Chondrocyte (in vitro differentiated cells): ENCODE measurements around the gene ZNF714. TPM values are rescaled to one million over a fixed set of nuclear protein-coding genes. Genes with fewer than 3 reads are reported as not detected.
A peak's percentile ranks its signal among the peaks of the same experiment; 100 is the strongest.

Experiments used
- DNase-seq: peaks from one replicate; pipeline ENCODE4 v3.0.0; 2021; ENCODE audit warnings: mixed read lengths, low spot score
- H3K27ac Mint-ChIP-seq: one replicate; pipeline ENCODE4 v1.8.0; 2021; ENCODE audit warnings: mild to moderate bottlenecking, moderate library complexity, mixed read lengths; ENCODE audit not compliant: unreplicated experiment
- H3K27me3 Mint-ChIP-seq: 2 replicates; pipeline ENCODE4 v1.8.0; 2021; ENCODE audit warnings: low read depth, mixed read lengths
- H3K36me3 Mint-ChIP-seq: 2 replicates; pipeline ENCODE4 v1.8.0; 2021; ENCODE audit warnings: low read depth, mixed read lengths
- H3K4me1 Mint-ChIP-seq: 2 replicates; pipeline ENCODE4 v1.8.0; 2021; ENCODE audit warnings: low read depth, mild to moderate bottlenecking, mixed read lengths
- H3K4me3 Mint-ChIP-seq: one replicate; pipeline ENCODE4 v1.8.0; 2021; ENCODE audit warnings: mild to moderate bottlenecking, moderate library complexity, mixed read lengths; ENCODE audit not compliant: unreplicated experiment
- H3K9me3 Mint-ChIP-seq: 2 replicates; pipeline ENCODE4 v1.8.0; 2021; ENCODE audit warnings: low read depth, mixed read lengths
- CTCF ChIP-seq: fragments of 200-600 bp; sonication (generic); IDR thresholded peaks from 2 replicates; pipeline ENCODE4 v1.5.0; 2021; ENCODE audit warnings: antibody characterized with exemption, mild to moderate bottlenecking, moderate library complexity
- total RNA-seq: library from RNA; stranded (reverse); gene quantifications from 3 replicates; pipeline ENCODE4 v1.2.1, GENCODE V29; 2021

ZNF714 gene
- total RNA-seq, 1 donor from 2014 or later, result 5.0 TPM

- H3K36me3 Mint-ChIP-seq, result peaks cover 18% of the 10 kb centered on the region
- H3K4me1 Mint-ChIP-seq, result no peaks in the 10 kb centered on the region
- no peaks in the 10 kb centered on the region for H3K27me3 Mint-ChIP-seq
- peaks cover 10% of the 10 kb centered on the region for H3K9me3 Mint-ChIP-seq
- H3K27ac Mint-ChIP-seq, result no peak overlapping the region
- DNase-seq, result no peak
- TF ChIP-seq CTCF, result no peak
- H3K4me3 Mint-ChIP-seq, result no peak overlapping the region
Measured at GRCh38 chr19:21065336-21065735, 16.7 kb upstream of the ZNF714 start.

GRCh38 chr19:21084343-21084742 lies 2.3 kb downstream of the ZNF714 start:
- Mint-ChIP-seq H3K4me1 (peaks cover 31% of the 10 kb centered on the region), H3K27me3 (no peaks in the 10 kb centered on the region), H3K9me3 (peaks cover 2% of the 10 kb centered on the region), H3K27ac (peak overlapping the region; percentile 63), H3K4me3 (no peak overlapping the region), H3K36me3 (peaks cover 4% of the 10 kb centered on the region)
- no peak for DNase-seq
- no peak for TF ChIP-seq CTCF

GRCh38 chr19:21087871-21088270 lies 5.9 kb downstream of the ZNF714 start:
- H3K4me1 Mint-ChIP-seq, result peaks cover 42% of the 10 kb centered on the region
- TF ChIP-seq CTCF, result no peak
- H3K27ac Mint-ChIP-seq, result no peak overlapping the region
- H3K27me3 Mint-ChIP-seq, result no peaks in the 10 kb centered on the region
- no peak for DNase-seq
- no peaks in the 10 kb centered on the region for H3K9me3 Mint-ChIP-seq
- peaks cover 3% of the 10 kb centered on the region for H3K36me3 Mint-ChIP-seq
- H3K4me3 Mint-ChIP-seq, result no peak overlapping the region

GRCh38 chr19:21092109-21092508 lies 10.1 kb downstream of the ZNF714 start:
- TF ChIP-seq CTCF, result no peak
- Mint-ChIP-seq H3K27ac (peak overlapping the region; percentile 81), H3K36me3 (no peaks in the 10 kb centered on the region), H3K27me3 (no peaks in the 10 kb centered on the region), H3K9me3 (no peaks in the 10 kb centered on the region), H3K4me1 (peaks cover 24% of the 10 kb centered on the region), H3K4me3 (no peak overlapping the region)
- no peak for DNase-seq

GRCh38 chr19:21094347-21095025 lies 12.5 kb downstream of the ZNF714 start:
- Mint-ChIP-seq H3K27me3 (no peaks in the 10 kb centered on the region), H3K4me1 (peaks cover 21% of the 10 kb centered on the region), H3K36me3 (peaks cover 6% of the 10 kb centered on the region), H3K9me3 (no peaks in the 10 kb centered on the region), H3K4me3 (no peak overlapping the region), H3K27ac (no peak overlapping the region)
- DNase-seq, result no peak
- no peak for TF ChIP-seq CTCF
